Cardiac fibroblast (primary cell): Measurements from ENCODE around the gene STON2.
A peak's percentile ranks its signal among the peaks of the same experiment; 100 is the strongest.

ENCODE experiments used
- DNase-seq, 2 donors: peaks; one replicate each; pipeline versions ENCODE4 v3.0.0 to v3.0.0-alpha.2; 2010; ENCODE audit warnings: low read depth in 2 of 2
- H3K4me3 ChIP-seq, 2 donors: replicated peaks in 1 of 2; 1 replicate in 1 of 2; 2 replicates in 1 of 2; pipeline ENCODE4 v1.5.1; 2011; ENCODE audit warnings: low read depth in 2 of 2, low read length in 2 of 2, mild to moderate bottlenecking in 2 of 2, moderate library complexity in 1 of 2
- TF ChIP-seq, protein P1 (sequence below): IDR thresholded peaks from one replicate; pipeline ENCODE4 v1.5.1; 2011; ENCODE audit warnings: low read depth, mild to moderate bottlenecking, low read length, inconsistent platforms

Gene STON2

DNA sequence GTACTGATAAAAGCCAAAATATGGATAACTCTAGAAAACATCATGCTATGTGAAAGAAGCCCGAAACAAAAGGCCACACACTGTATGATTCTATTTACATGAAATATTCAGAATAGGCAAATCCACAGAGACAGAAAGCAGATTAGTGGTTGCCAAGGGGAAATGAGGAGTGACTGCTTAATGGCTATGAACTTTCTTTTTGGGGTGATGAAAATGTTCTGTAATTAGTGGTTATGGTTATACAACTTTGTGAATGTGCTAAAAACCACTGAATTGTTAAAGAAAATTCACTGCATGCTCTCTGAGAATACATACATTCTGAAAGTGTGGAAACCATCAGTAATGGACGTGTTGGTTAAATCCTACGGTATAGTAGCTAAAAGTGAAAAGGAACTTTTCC lies 39.9 kb upstream of the STON2 start:
- TF ChIP-seq, protein P1, sequence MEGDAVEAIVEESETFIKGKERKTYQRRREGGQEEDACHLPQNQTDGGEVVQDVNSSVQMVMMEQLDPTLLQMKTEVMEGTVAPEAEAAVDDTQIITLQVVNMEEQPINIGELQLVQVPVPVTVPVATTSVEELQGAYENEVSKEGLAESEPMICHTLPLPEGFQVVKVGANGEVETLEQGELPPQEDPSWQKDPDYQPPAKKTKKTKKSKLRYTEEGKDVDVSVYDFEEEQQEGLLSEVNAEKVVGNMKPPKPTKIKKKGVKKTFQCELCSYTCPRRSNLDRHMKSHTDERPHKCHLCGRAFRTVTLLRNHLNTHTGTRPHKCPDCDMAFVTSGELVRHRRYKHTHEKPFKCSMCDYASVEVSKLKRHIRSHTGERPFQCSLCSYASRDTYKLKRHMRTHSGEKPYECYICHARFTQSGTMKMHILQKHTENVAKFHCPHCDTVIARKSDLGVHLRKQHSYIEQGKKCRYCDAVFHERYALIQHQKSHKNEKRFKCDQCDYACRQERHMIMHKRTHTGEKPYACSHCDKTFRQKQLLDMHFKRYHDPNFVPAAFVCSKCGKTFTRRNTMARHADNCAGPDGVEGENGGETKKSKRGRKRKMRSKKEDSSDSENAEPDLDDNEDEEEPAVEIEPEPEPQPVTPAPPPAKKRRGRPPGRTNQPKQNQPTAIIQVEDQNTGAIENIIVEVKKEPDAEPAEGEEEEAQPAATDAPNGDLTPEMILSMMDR, result no peak
- DNase-seq, result no peak

DNA sequence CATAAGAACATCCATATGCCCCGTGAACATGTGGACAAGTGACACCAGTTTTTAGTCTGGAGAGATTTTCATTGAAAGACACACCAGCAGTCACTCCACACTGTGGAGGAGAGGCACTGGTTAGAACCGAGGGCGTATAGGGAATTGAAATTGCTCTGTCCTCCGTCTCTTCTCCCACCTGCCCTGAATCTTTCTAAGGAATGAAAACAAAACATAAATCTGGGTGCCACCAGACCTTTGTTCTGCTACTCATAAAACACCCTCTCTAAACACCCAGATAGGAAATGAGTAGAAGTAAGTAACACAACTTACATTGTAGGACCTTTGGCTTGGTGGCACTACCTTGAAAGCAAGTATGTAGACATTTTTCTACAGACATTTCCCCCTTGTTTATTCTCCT lies 37.1 kb upstream of the STON2 start:
- TF ChIP-seq, protein P1, result no peak
- no peak overlapping the region for H3K4me3 ChIP-seq
- no peak for DNase-seq

More for the DNA sequence above, 39.9 kb upstream of the STON2 start:
- no peak overlapping the region for H3K4me3 ChIP-seq

DNA sequence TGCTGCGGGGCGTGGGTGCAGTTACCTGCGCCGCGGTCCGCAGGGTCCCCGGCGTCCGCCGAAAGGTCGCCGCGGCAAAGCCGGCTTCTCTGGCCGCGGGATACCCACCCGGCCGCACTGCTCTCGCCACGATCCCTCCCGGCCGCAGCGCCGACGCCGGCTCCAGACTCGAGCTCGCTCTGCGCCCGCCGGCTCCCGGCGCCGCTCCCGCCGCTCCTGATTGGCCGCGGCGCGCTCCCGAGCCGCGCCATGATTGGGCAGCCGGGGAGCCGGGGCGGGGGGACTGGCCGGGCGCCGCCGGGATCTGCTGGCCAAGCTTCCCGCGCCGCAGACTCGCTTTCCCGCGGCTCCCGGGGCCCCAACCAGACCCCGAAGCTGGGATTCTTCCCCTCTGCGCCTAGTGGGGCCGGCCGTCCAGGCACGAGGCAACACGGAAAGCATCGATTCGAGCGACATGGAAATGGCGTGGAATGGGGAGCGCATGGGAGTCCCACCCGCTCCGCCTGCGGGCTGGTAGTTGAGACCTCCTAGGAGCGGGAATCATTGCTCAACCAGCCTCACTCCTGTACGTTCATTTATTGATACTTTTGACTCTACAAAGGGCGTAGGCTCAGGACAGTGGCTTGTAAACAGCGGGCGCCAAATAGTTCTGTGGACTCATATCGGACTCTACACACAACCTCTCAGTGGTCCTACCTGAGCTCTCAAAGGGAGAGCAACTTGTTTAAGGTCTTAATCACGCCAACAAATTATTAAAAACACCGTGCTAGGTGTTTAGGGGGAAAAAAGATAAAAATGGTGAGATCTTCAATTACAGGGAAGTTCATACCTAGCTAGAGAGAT lies 36.4 kb upstream of the STON2 start:
- H3K4me3 ChIP-seq, result peak overlapping the region; percentile 44 to 52

DNA sequence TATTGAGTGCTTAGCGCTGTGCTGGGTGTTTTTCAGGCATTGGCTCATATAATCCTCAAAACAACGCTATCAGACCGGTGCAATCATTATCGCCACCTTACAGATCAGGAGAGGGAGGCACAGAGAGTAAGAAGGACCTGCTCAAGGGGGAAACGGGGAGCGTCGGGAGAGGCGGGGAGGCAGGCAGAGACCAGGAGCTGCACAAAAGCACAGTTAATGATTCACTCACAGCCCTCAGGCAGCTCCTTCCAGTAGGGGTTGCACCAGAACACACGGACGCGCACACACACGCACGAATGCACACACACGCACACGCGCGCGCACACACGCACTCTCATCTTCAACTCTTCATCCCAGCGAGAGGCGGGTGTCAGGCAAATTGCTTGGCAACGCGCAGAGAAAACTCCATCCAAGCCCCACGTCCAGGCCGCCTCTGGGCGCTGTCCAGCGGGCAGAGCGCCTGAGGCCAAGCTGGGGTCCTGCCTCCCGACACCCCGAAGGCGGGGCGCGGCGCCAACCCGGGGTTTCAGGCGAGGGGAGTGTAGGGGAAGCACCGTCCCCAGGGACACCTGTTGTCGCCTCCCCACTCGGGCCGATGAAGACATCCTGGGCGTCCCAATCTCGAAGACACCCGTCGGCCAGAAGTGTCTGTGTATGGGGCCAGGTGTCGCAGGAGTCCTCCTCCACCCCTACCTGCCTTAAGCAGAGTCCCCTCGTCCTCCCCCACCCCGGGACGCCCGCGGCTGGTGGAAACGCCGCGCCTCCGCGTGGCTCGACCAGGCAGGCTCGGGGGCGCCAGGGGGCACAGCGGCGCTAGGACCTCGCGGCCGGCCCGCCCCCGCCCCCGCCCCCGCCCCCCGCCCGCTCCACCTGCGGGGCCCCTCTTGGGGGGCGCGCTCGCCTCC lies 35.5 kb upstream of the STON2 start:
- DNase-seq, result peak; percentile 20 to 23
- TF ChIP-seq, protein P1, result no peak
- H3K4me3 ChIP-seq, result peak overlapping the region; percentile 19 to 22

More for the DNA sequence above, 36.4 kb upstream of the STON2 start:
- TF ChIP-seq, protein P1, result no peak
- DNase-seq, result peak; percentile 42 to 64

DNA sequence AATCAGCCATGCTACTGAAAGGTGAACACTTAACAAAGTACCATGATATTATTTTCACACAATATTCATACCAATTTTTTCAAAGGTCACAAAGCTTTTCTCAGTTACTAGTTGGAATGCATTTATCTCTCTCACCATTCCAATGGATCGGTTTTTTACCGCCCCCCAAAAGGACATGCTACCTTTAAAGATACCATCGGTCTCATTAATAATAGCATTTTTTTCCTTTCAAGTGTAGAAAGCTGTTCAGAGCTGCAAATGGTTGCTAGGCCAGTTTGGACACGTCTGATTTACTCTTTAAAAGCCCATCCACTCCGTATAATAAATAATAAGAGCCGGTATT lies 34.9 kb upstream of the STON2 start:
- H3K4me3 ChIP-seq, result no peak overlapping the region
- TF ChIP-seq, protein P1, result no peak
- DNase-seq, result no peak

DNA sequence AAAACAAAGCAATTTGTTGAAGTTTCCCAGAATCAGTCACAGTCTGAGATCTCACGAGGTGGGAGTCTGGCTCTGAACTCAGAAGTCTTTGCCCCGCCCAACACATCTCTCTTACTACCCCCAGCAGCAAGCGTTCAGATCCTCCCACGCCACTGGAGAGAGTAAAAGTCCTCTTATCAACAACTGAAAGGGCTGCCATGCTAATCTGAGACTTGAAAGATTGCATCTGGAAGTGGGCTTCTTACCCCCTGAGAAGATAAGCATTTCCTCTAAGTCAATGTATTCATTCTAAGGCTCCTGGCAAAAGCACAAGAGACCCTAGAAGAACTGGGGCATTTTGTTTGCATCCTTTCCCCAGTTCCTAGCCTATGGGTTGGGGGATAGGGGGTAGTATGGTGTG lies 34.1 kb upstream of the STON2 start:
- H3K4me3 ChIP-seq, result no peak overlapping the region
- DNase-seq, result no peak
- TF ChIP-seq, protein P1, result no peak
